MM.1S (cell line): Measurements from ENCODE around the gene BCR.

Experiments
- DNase-seq: peaks from one replicate; pipeline ENCODE4 v3.0.0-alpha.2; 2015
- H2AFZ ChIP-seq: fragments of 300-600 bp; sonication (generic); 2 replicates; pipeline ENCODE4 v1.6.0; 2016; ENCODE audit warnings: antibody characterized with exemption, low read length
- H3F3A ChIP-seq: fragments of 300-600 bp; sonication (generic); 2 replicates; pipeline ENCODE4 v1.6.1; 2016; ENCODE audit warnings: mild to moderate bottlenecking, antibody characterized with exemption, low read length, moderate library complexity, mixed read lengths; ENCODE audit not compliant: insufficient read depth
- H3K27ac ChIP-seq: fragments of 300-600 bp; sonication (generic); 2 replicates; pipeline ENCODE4 v1.5.1; 2016; ENCODE audit warnings: mild to moderate bottlenecking, low read length
- H3K27me3 ChIP-seq: fragments of 300-600 bp; sonication (generic); replicated peaks from 2 replicates; pipeline ENCODE4 v1.6.0; 2016; ENCODE audit warnings: low read length; ENCODE audit not compliant: insufficient read depth
- H3K36me3 ChIP-seq: fragments of 300-600 bp; sonication (generic); replicated peaks from 2 replicates; pipeline ENCODE4 v1.6.1; 2016; ENCODE audit warnings: mild to moderate bottlenecking, low read length, mixed read lengths; ENCODE audit not compliant: insufficient read depth
- H3K4me1 ChIP-seq: fragments of 300-600 bp; sonication (generic); 2 replicates; pipeline ENCODE4 v1.6.1; 2016; ENCODE audit warnings: low read length, mixed read lengths
- H3K4me2 ChIP-seq: fragments of 300-600 bp; sonication (generic); 2 replicates; pipeline ENCODE4 v1.6.0; 2016; ENCODE audit warnings: low read depth, low read length
- H3K4me3 ChIP-seq: fragments of 300-600 bp; sonication (generic); 2 replicates; pipeline ENCODE4 v1.5.1; 2016; ENCODE audit warnings: low read length, mixed read lengths
- H3K79me2 ChIP-seq: fragments of 300-600 bp; sonication (generic); 2 replicates; pipeline ENCODE4 v1.6.1; 2016; ENCODE audit warnings: mixed run types, low read length, mixed read lengths
- H3K9ac ChIP-seq: fragments of 300-600 bp; sonication (generic); 2 replicates; pipeline ENCODE4 v1.6.1; 2016; ENCODE audit warnings: low read length, mixed read lengths
- H3K9me2 ChIP-seq: fragments of 300-600 bp; sonication (generic); replicated peaks from 2 replicates; pipeline ENCODE4 v1.6.1; 2016; ENCODE audit warnings: mild to moderate bottlenecking, low read length, mixed read lengths; ENCODE audit not compliant: insufficient read depth
- H3K9me3 ChIP-seq: fragments of 300-600 bp; sonication (generic); replicated peaks from 2 replicates; pipeline ENCODE4 v1.6.1; 2016; ENCODE audit warnings: mild to moderate bottlenecking, low read length, mixed read lengths; ENCODE audit not compliant: insufficient read depth
- H4K20me1 ChIP-seq: fragments of 300-600 bp; sonication (generic); 2 replicates; pipeline ENCODE4 v1.6.1; 2016; ENCODE audit warnings: mild to moderate bottlenecking, low read length, moderate library complexity, mixed read lengths; ENCODE audit not compliant: insufficient read depth
- CTCF ChIP-seq: fragments of 300-600 bp; sonication (generic); IDR thresholded peaks from 2 replicates; pipeline ENCODE4 v1.5.1; 2016; ENCODE audit warnings: antibody characterized with exemption, low read length, mixed read lengths
- EZH2 ChIP-seq: fragments of 300-600 bp; sonication (generic); optimal IDR thresholded peaks from 2 replicates; pipeline ENCODE3; 2017; ENCODE audit warnings: low read depth, mild to moderate bottlenecking, antibody characterized with exemption, low read length, mixed read lengths
- EZH2phosphoT487 ChIP-seq: fragments of 300-600 bp; sonication (generic); IDR thresholded peaks from 2 replicates; pipeline ENCODE4 v1.6.1; 2018; ENCODE audit warnings: antibody characterized with exemption, low read length

The BCR gene

GRCh38 chr22:23271597-23271908 is 91.2 kb downstream of the BCR start:
- Histone ChIP-seq H3K36me3 (0 out of 2 replicates have a peak, but pooled peaks cover 3% of the 10 kb centered on the region), H4K20me1 (no peaks in the 10 kb centered on the region)
- TF ChIP-seq CTCF (no peak), EZH2phosphoT487 (no peak), EZH2 (no peak)

GRCh38 chr22:23272371-23272770 is 92.1 kb downstream of the BCR start:
- Histone ChIP-seq H3K9me2 (no peaks in the 10 kb centered on the region), H3K4me1 (no peaks in the 10 kb centered on the region), H3K27me3 (no peaks in the 10 kb centered on the region), H3K9me3 (no peaks in the 10 kb centered on the region), H3K4me3 (no peak overlapping the region), H3K4me2 (no peak overlapping the region), H3K36me3 (0 out of 2 replicates have a peak, but pooled peaks cover 3% of the 10 kb centered on the region), H2AFZ (no peak overlapping the region), H4K20me1 (no peaks in the 10 kb centered on the region), H3K27ac (no peak overlapping the region), H3K79me2 (peaks cover 32% of the 10 kb centered on the region), H3F3A (no peaks in the 10 kb centered on the region), H3K9ac (no peak overlapping the region)
- DNase-seq, result no peak
- TF ChIP-seq EZH2 (no peak), CTCF (no peak), EZH2phosphoT487 (no peak)

More at GRCh38 chr22:23271597-23271908, 91.2 kb downstream of the BCR start:
- Histone ChIP-seq H3K79me2 (peaks cover 37% of the 10 kb centered on the region), H3K4me1 (no peaks in the 10 kb centered on the region), H2AFZ (no peak overlapping the region), H3K4me2 (no peak overlapping the region), H3K9me2 (no peaks in the 10 kb centered on the region), H3K27me3 (no peaks in the 10 kb centered on the region), H3K9ac (no peak overlapping the region), H3K27ac (no peak overlapping the region), H3K9me3 (no peaks in the 10 kb centered on the region), H3K4me3 (no peak overlapping the region), H3F3A (no peaks in the 10 kb centered on the region)
- no peak for DNase-seq

- no peak overlapping the region for H3K27ac ChIP-seq
- no peaks in the 10 kb centered on the region for H4K20me1 ChIP-seq
- 0 out of 2 replicates have a peak, but pooled peaks cover 3% of the 10 kb centered on the region for H3K36me3 ChIP-seq
Measured at GRCh38 chr22:23272834-23273233, 92.5 kb downstream of the BCR start.

More at GRCh38 chr22:23272834-23273233, 92.5 kb downstream of the BCR start:
- Histone ChIP-seq H3F3A (no peaks in the 10 kb centered on the region), H3K27me3 (no peaks in the 10 kb centered on the region), H3K9ac (no peak overlapping the region), H3K9me2 (no peaks in the 10 kb centered on the region), H3K79me2 (peaks cover 29% of the 10 kb centered on the region), H3K4me3 (no peak overlapping the region), H3K4me2 (no peak overlapping the region), H3K9me3 (no peaks in the 10 kb centered on the region), H2AFZ (no peak overlapping the region), H3K4me1 (no peaks in the 10 kb centered on the region)
- DNase-seq, result no peak
- no peak for TF ChIP-seq EZH2
- no peak for TF ChIP-seq CTCF
- no peak for TF ChIP-seq EZH2phosphoT487
